Suprapubic skin (tissue), 4 donors: ENCODE data around the gene PRR7. TPM values are rescaled to one million over a fixed set of nuclear protein-coding genes. Genes with fewer than 3 reads are reported as not detected.

Experiments used
- DNase-seq, 2 donors: peaks; one replicate each; pipeline ENCODE4 v3.0.0-alpha.2; 2019; ENCODE audit warnings: low spot score in 2 of 2
- H3K27ac ChIP-seq: fragments of 200-600 bp; sonication (generic); one replicate; pipeline ENCODE4 v1.5.1; 2019
- H3K27me3 ChIP-seq: fragments of 200-600 bp; sonication (generic); one replicate; pipeline ENCODE4 v1.5.1; 2019
- H3K36me3 ChIP-seq: fragments of 200-600 bp; sonication (generic); one replicate; pipeline ENCODE4 v1.5.1; 2019
- H3K4me1 ChIP-seq: fragments of 200-600 bp; sonication (generic); one replicate; pipeline ENCODE4 v1.5.1; 2019
- H3K4me3 ChIP-seq: fragments of 200-600 bp; sonication (generic); one replicate; pipeline ENCODE4 v1.5.1; 2019; ENCODE audit warnings: mild to moderate bottlenecking
- H3K9me3 ChIP-seq: fragments of 200-600 bp; sonication (generic); one replicate; pipeline ENCODE4 v1.5.1; 2019
- EP300 ChIP-seq: sonication (generic); formaldehyde crosslinking; IDR thresholded peaks from one replicate; pipeline ENCODE4 v1.6.1; 2017; ENCODE audit warnings: antibody characterized with exemption
- POLR2A ChIP-seq, 2 donors: fragments of 450-650 bp; IDR thresholded peaks; one replicate each; pipeline ENCODE4 v1.6.1; 2017; ENCODE audit warnings: antibody characterized with exemption in 2 of 2, mild to moderate bottlenecking in 2 of 2, moderate library complexity in 2 of 2
- POLR2AphosphoS5 ChIP-seq, 3 donors: sonication (generic); formaldehyde crosslinking; IDR thresholded peaks; one replicate each; pipeline ENCODE4 v1.6.1; 2017; ENCODE audit warnings: antibody characterized with exemption in 3 of 3
- WGBS: methylation state at CpG from one replicate; pipeline ENCODE4 v1.1.5; 2018; 5-methylcytosine and 5-hydroxymethylcytosine counted together
- total RNA-seq, 4 donors: library from RNA; depleted of rRNA; stranded (reverse); fragments of >200 nt; gene quantifications; one replicate each; pipeline ENCODE4 v1.1.0, GENCODE V29; 2016
- TF ChIP-seq, protein P1 (sequence below), 2 donors: fragments of 200-600 bp in 1 of 2; fragments of 450-650 bp in 1 of 2; sonication (generic) in 1 of 2; IDR thresholded peaks; one replicate each; pipeline ENCODE4 v1.5.1; 2016 to 2019; ENCODE audit warnings: antibody characterized with exemption in 2 of 2, mild to moderate bottlenecking in 1 of 2, moderate library complexity in 1 of 2

Gene PRR7
- total RNA-seq, 4 donors from 2014 or later: 5.7 to 9.8 (median 7.8) TPM

GRCh38 chr5:177500685-177501522 is 54.3 kb downstream of the PRR7 start:
- WGBS: 27% methylated on average over 6 of the region's 10 CpGs
- H3K9me3 ChIP-seq: no peaks in the 10 kb centered on the region
- H3K4me3 ChIP-seq: no peak overlapping the region
- no peaks in the 10 kb centered on the region for H3K27me3 ChIP-seq
- DNase-seq: peak; percentile 93 to 94
- no peaks in the 10 kb centered on the region for H3K36me3 ChIP-seq
- TF ChIP-seq, protein P1, sequence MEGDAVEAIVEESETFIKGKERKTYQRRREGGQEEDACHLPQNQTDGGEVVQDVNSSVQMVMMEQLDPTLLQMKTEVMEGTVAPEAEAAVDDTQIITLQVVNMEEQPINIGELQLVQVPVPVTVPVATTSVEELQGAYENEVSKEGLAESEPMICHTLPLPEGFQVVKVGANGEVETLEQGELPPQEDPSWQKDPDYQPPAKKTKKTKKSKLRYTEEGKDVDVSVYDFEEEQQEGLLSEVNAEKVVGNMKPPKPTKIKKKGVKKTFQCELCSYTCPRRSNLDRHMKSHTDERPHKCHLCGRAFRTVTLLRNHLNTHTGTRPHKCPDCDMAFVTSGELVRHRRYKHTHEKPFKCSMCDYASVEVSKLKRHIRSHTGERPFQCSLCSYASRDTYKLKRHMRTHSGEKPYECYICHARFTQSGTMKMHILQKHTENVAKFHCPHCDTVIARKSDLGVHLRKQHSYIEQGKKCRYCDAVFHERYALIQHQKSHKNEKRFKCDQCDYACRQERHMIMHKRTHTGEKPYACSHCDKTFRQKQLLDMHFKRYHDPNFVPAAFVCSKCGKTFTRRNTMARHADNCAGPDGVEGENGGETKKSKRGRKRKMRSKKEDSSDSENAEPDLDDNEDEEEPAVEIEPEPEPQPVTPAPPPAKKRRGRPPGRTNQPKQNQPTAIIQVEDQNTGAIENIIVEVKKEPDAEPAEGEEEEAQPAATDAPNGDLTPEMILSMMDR (IDR thresholded peaks at IDR 0.05): peak; percentile 78 to 93
- TF ChIP-seq POLR2A (IDR thresholded peaks at IDR 0.05) (no peak), EP300 (no peak), POLR2AphosphoS5 (IDR thresholded peaks at IDR 0.05) (no peak)
- peaks cover 36% of the 10 kb centered on the region for H3K4me1 ChIP-seq
- no peak overlapping the region for H3K27ac ChIP-seq

GRCh38 chr5:177501874-177502678 is 55.5 kb downstream of the PRR7 start:
- Histone ChIP-seq H3K36me3 (no peaks in the 10 kb centered on the region), H3K4me1 (peaks cover 24% of the 10 kb centered on the region), H3K9me3 (no peaks in the 10 kb centered on the region), H3K27me3 (no peaks in the 10 kb centered on the region), H3K4me3 (no peak overlapping the region), H3K27ac (no peak overlapping the region)
- 74% methylated on average over 9 of the region's 9 CpGs for WGBS
- TF ChIP-seq EP300 (no peak), POLR2AphosphoS5 (IDR thresholded peaks at IDR 0.05) (no peak), POLR2A (IDR thresholded peaks at IDR 0.05) (no peak)
- TF ChIP-seq, protein P1 (IDR thresholded peaks at IDR 0.05): no peak
- no peak for DNase-seq

DNA sequence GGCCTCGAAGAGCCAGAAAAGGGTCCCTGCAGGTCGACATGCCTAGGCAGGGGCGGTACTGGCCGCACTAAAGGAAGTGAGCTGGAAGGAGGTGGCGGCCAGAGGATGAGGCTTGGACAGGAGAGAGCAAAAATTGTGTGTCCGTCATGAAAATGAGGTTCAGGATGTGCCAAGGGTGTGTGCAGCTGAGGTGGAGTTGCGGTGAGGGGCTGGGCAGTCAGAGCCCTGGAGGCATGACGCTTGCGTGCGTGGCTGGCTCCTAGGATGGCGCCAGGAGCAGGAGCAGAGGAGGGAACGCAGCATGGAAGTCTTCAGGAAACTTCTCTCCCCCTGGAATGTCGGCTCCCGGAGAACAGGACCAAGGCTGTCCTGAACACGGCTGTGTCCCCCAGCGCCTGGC is 56.3 kb downstream of the PRR7 start:
- TF ChIP-seq POLR2AphosphoS5 (IDR thresholded peaks at IDR 0.05) (no peak), EP300 (no peak), POLR2A (IDR thresholded peaks at IDR 0.05) (no peak)
- TF ChIP-seq, protein P1 (IDR thresholded peaks at IDR 0.05): no peak
- Histone ChIP-seq H3K27ac (no peak overlapping the region), H3K4me1 (peaks cover 19% of the 10 kb centered on the region), H3K27me3 (no peaks in the 10 kb centered on the region), H3K36me3 (no peaks in the 10 kb centered on the region), H3K4me3 (no peak overlapping the region), H3K9me3 (no peaks in the 10 kb centered on the region)
- WGBS: 73% methylated on average over 13 of the region's 16 CpGs
- no peak for DNase-seq

DNA sequence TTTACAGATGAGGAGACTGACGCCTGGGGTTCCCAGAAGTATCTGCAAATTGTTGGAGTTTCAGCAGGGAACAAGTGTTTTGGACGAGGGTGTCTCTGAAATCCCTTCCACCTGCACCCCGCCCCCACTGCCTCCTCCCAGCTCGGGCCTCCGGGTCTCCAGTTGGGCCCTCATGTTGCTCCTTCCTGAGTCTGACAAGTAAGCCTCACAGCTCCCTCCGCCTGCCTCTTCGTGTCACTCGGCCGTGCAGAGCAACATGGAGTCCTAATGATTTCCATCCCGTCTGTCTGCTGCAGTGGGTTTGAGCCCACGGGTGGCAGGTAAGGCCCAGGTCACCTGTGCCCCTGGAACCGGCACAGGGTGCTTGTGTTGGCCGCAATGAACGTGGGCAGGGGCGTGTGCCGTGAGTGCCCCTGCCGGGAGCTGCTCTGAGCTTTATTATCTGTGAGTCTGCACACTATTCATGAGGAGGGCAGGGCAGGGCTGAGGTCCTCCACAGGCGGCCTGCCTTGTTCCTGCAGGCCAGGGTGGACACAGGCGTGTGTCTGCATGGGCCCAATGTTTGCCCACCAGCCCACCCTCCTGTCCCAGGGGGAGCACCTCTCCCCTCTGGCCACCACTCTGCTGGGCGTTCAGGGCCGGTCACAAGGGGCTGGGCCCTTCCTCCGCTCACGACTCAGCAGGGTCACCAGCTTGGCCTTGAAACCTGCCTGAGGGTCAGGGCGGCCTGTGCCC is 56.9 kb downstream of the PRR7 start:
- Histone ChIP-seq H3K4me3 (no peak overlapping the region), H3K4me1 (peaks cover 12% of the 10 kb centered on the region), H3K36me3 (no peaks in the 10 kb centered on the region), H3K27ac (no peak overlapping the region), H3K9me3 (no peaks in the 10 kb centered on the region), H3K27me3 (no peaks in the 10 kb centered on the region)
- TF ChIP-seq, protein P1 (IDR thresholded peaks at IDR 0.05): no peak
- TF ChIP-seq EP300 (no peak), POLR2AphosphoS5 (IDR thresholded peaks at IDR 0.05) (no peak), POLR2A (IDR thresholded peaks at IDR 0.05) (no peak)
- DNase-seq: no peak
- 76% methylated on average over 23 of the region's 24 CpGs for WGBS
